ENCODE data around the gene PARP8.
A peak's percentile ranks its signal among the peaks of the same experiment; 100 is the strongest.

PARP8 gene

DNA sequence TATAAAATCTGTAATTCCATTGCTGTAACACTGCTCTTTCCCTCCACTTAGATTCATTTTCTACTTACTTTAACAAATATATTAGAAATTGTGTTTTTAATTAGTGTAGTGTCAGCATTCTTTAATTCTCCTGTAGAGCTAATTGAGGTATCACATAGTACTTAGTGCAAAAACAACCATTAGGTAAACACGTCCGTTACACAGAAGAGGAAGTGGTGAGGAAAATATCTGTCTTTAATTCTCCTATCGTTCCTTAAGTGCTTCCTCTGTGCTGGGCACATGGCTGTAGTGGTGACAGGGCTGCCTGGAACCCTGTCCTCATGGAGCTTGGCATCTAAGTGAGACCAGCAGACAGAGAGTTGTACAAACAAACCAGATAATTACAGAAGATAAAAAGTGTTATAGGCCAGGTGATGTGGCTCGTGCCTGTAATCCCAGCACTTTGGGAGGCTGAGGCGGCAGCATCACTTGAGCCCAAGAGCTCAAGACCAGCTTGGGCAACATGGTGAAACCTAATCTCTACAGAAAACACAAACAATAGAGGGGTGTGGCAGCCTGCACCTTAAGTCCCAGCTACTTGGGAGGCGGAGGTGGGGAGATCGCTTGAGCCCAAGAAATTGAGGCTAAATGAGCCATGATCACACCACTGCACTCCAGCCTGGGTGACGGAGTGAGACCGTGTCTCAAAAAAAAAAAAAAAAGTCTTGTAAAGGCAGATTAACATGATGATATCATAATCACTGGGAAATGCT, 36.4 kb downstream of the PARP8 start:
- no peak for TF ChIP-seq ZNF274 (IDR thresholded peaks at IDR 0.05; ENCODE audit: low read depth, low read length)
- H3K4me3 ChIP-seq (ENCODE audit: low read length), result no peak overlapping the region

DNA sequence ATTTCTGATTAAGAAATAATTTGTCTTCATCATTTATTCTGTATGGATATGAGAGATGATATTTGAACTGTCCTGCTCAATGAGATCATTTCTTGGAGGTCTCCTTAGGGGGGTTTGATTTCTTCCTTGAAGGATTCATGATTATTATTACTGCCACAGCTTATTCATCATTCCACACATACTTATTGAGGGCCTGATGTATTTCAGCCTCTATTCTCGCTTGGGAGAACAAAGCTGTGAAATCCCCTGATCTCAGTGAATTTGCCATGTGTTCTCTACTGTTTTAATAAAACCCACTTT, 36.9 kb downstream of the PARP8 start:
- H3K4me3 ChIP-seq (ENCODE audit: low read length), result no peak overlapping the region
- no peak for TF ChIP-seq ZNF274 (IDR thresholded peaks at IDR 0.05; ENCODE audit: low read depth, low read length)

DNA sequence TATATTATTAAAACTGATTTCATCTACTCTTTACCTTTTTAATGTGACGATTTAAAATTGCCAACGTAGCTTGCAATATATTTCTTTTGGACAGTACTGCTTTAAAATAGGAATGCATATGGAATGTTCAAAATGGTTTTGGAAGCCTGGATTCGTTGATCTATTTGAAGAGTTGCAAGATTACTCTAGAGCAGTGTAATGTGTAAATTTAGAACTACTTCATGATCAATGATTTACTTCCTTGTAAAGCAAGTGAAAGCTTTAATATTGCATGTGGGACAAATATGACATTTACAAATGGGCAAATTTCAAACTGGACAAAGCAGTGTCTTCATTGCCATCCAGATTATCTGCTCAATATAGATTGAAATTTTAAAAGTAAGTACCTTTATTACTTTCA, 38.3 kb downstream of the PARP8 start:
- no peak overlapping the region for H3K4me3 ChIP-seq (ENCODE audit: low read length)
- no peak for TF ChIP-seq ZNF274 (IDR thresholded peaks at IDR 0.05; ENCODE audit: low read depth, low read length)

DNA sequence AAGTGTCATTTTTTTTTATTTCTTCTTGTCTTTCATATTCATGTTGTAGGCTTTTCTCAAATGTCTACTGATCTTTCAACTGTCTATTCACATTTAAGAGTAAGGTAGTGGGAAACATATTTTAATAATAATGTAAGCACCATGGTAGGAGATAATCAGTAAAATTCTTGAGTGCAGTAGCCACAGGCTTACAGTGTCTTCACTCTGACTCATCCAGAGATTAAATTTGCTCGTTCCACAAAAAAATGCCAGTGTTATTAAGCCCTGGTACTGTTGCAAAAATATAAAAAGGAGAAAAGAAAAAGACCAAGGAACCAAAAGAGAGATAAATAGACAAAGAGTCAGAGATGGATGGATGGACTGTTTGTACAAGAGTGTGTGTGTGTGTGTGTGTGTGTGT, 43.0 kb downstream of the PARP8 start:
- no peak overlapping the region for H3K4me3 ChIP-seq (ENCODE audit: low read length)

DNA sequence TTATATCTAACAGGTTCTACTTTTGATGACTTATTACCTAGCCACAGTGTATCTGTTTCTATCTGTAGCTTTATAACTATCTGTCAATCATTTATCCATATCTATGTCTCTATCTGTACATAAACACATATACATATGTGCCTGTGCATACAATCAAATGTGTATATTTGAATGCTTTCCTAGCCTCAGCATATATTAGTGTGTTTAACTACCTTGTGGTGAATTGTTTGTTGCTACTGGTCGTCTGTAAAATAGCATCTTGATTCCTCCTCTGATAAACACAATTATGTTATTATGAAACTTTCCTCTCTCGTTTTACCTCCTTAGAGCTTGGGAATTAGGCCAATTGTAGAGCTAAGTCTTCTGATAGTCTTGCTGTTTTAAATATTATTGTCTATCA, 44.4 kb downstream of the PARP8 start:
- TF ChIP-seq ZNF274 (IDR thresholded peaks at IDR 0.05; ENCODE audit: low read depth, low read length), result no peak
- H3K4me3 ChIP-seq (ENCODE audit: low read length), result peak overlapping the region; percentile 30; the same call in 1 of the 2 replicates

More for the DNA sequence above, 43.0 kb downstream of the PARP8 start:
- no peak for TF ChIP-seq ZNF274 (IDR thresholded peaks at IDR 0.05; ENCODE audit: low read depth, low read length)

DNA sequence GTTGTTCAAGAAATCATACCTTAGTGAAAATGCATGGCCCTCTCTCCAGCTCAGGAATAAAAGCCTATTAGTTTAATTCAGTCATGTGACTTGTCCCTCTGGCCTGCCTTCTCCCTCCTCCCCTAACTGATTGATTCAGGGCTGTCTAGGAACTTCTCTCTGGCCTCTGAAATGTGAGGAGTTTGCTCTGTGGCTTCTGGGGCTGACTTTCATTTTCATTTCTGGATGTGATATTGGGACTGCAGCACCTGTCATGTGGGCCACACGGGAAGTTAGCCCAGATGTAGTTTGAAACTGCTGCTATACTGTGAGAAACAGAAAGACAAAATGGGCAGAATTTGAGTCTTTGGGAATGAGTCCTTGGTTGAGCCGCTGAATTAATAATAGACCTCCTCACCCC, 44.8 kb downstream of the PARP8 start:
- TF ChIP-seq ZNF274 (IDR thresholded peaks at IDR 0.05; ENCODE audit: low read depth, low read length), result no peak
- H3K4me3 ChIP-seq (ENCODE audit: low read length), result peak overlapping the region; percentile 55

DNA sequence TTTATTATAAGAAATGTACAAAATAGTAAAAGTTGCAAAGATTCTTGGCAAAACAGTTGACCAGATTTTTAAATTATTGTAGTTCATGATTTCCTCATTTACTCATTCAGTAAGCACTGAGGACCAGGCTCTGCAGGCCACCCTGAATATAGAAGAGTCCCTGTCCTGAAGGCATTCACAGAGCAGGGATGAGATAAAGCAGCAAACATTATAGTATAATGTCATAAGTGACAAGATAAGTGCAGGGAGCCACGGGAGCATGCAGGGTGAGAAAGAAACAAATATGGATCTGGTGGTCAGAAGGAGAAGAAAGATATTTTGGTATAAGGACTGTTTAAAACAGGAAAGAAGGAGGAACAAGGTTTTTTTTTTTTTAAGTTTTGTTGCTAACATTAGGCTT, 46.0 kb downstream of the PARP8 start:
- TF ChIP-seq ZNF274 (IDR thresholded peaks at IDR 0.05; ENCODE audit: low read depth, low read length), result no peak
- no peak overlapping the region for H3K4me3 ChIP-seq (ENCODE audit: low read length)

DNA sequence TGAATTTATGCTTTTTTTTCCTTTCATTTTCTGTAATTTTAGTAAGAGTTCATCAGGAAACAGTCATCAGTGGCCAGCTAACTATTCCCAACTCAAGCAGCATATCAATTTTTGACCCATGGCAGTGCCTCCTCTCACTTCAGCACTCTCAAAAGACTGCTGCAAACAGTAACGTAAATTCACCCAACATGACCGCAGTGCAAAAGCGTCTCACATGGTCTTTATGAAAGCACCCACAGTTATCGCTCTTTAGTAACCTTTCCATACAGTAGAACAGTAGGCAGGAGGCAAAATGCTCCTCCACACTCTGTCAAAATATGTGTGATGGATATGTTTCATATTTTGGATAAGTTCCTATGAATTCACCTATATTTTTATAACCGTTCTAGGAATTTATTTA, 48.6 kb downstream of the PARP8 start:
- peak overlapping the region; percentile 14; the same call in 1 of the 2 replicates for H3K4me3 ChIP-seq (ENCODE audit: low read length)
- TF ChIP-seq ZNF274 (IDR thresholded peaks at IDR 0.05; ENCODE audit: low read depth, low read length), result no peak

DNA sequence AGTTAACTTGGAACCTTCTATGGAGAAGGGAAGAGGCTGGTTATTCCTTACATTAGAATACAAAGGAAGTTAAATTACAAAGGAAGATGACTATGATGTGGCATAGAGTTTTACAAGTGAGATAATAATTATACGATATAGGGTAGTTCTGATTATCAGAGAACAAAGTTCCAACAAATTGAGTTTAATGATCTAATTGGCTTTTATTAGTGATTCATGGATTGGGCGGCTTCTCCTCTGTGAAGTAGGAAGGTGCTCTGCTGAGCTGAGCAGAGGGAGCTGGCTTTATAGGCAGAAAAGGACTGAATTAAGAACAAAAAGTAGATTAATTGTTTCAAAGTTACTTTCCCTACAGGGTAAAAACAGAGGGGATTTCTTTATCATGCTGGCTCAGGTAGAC, 49.7 kb downstream of the PARP8 start:
- TF ChIP-seq ZNF274 (IDR thresholded peaks at IDR 0.05; ENCODE audit: low read depth, low read length), result no peak
- no peak overlapping the region for H3K4me3 ChIP-seq (ENCODE audit: low read length)

DNA sequence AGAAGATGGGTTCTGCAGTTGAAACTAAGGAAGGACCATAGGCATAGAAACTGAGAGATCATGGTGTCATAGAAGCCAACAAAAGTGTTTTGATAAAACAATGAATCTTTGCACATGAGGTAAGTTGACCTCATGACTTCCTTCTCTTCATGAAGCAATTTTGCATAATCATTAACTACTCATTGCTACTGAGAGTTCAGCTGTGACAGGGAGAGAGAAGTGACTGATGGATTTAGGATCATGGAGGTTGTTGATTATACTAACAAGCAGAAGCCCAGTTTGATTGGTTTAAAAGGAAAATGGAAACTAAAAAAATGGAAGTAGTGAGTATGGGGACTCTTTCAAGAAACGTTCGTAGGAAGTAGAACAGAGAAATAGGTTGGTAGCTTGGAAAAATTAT, 51.2 kb downstream of the PARP8 start:
- no peak overlapping the region for H3K4me3 ChIP-seq (ENCODE audit: low read length)
- TF ChIP-seq ZNF274 (IDR thresholded peaks at IDR 0.05; ENCODE audit: low read depth, low read length), result no peak

DNA sequence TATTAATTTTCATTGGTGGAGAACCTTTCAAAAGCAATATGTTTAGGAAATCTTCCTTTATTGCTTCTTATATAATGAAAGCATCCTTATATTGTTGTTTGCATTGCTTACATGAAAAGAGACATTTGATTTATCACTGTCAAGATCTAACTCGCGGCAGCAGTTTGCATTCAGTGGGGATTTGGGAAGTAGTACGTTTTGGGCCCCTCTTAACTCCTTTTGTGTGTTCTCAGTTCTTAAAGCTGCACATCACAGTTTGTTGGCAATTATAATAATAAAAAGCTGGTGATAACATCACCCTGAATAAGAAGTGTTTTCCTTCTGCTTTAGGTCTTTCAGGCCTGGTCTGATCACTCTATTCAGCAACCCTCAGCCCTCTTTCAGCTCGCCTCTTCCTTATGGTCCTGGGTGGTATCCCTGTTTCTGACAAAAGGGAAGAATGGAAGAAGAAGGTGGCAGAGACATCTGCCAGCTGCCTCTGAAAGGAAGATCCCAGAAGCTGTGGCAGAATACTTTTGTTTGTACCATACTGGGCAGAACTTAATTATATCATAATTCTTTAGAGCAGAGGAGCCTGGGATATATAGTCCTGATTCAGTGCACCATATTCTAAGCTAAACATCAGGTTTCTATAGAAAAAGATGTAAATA, 53.7 kb downstream of the PARP8 start:
- no peak for TF ChIP-seq ZNF274 (IDR thresholded peaks at IDR 0.05; ENCODE audit: low read depth, low read length)
- no peak overlapping the region for H3K4me3 ChIP-seq (ENCODE audit: low read length)

DNA sequence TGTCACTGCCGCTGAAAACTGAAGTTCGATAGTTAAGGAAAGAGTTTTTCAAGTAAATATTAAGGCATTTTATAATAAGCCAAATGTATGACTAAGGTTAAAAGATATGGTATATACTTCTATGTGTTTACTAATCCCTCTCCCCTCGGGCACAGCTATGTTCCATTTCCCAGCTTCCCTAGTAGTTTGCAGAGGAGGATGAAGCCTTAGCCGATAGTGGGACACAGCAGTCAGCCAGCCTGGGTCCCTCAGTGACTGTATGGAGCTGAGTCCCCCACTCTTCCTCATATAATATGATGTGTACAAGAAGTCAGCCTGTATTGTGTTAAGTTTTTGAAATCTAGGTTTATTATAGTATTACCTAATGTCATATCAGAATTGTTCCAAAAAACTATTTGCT, 55.8 kb downstream of the PARP8 start:
- no peak for TF ChIP-seq ZNF274 (IDR thresholded peaks at IDR 0.05; ENCODE audit: low read depth, low read length)
- H3K4me3 ChIP-seq (ENCODE audit: low read length), result no peak overlapping the region

DNA sequence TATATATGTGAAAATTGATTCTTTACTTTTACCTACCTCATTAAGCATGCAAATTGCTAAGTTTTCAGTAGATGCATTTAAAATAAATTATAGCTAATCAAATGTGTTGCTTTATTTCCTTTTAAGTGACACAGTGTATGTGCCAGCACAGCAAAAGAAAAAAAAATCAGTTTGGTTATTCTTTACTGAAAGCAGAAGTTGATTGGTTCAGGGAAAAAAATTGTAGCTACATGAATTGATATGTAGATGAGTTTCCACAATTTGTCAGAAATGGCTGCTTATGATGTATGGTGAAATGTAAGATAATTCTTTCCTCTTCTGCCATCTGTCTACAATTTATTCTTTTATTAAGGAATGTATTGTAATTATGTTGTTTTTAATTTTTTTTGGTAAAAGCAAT, 57.8 kb downstream of the PARP8 start:
- H3K4me3 ChIP-seq (ENCODE audit: low read length), result no peak overlapping the region
- TF ChIP-seq ZNF274 (IDR thresholded peaks at IDR 0.05; ENCODE audit: low read depth, low read length), result no peak

DNA sequence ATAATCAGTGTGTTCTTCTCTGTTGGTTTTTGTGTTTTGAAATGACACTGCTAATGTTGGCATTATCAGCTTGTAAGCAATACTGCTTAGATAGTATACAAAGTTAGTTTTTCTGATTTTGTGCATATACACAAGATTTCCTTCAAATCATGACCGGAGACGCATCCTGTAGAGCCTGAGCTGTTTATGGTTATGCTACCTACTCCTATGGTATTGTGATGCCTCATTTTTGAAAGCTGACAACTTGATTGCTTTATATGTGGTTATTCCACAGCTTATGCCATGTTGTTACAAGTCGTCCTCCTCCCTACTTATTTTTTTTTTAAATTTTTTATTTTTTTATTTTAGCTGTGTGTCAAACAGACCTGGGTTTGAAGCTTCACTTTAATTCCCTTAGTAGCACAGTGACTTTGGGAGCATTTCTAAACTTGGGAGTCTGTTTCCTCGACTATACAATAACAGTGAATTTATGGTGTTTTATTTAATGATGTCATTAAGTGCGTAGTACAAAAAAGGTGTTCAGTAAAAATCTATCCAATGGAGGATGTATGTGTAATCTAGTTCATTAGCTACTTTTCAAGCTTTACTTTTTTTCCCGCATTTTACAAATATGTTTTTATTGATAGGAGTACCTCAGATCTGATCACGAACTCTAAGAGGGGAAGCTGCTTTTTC, 59.5 kb downstream of the PARP8 start:
- TF ChIP-seq ZNF274 (IDR thresholded peaks at IDR 0.05; ENCODE audit: low read depth, low read length), result no peak

DNA sequence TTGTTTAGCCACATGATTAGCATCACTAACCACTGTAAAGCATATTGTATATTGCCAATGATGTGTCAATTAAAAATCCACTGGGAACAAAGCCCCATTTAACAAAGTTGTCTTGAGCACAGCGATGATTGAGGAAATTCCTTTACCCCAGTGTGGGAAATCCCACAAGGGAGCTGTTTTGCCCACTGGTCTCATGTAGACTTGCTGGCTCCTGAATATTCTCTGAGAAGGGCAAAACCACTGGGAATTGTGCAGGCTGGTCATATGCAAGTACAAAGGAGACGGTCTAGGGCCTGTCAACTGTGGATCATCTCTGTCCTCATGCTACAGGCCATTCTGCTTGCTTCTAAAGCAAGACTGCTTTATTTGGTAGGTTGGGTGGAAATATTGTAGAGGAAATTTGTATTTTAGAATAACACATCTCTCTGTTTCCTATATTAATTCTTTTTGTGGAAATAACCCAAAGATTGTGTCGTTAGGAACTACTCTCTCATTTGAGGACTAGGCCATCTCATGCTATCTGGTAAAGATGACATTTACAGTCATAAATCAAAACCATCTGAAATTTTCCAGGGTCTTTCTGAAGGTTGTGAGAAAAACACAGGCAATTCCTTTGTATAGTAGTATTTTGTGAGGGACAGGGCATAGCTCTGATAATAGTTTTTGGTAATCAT, 60.2 kb downstream of the PARP8 start:
- H3K4me3 ChIP-seq (ENCODE audit: low read length), result no peak overlapping the region
- TF ChIP-seq ZNF274 (IDR thresholded peaks at IDR 0.05; ENCODE audit: low read depth, low read length), result no peak

More for the DNA sequence above, 59.5 kb downstream of the PARP8 start:
- H3K4me3 ChIP-seq (ENCODE audit: low read length), result no peak overlapping the region
